Measurements from ENCODE around the gene FARS2.

FARS2 gene

DNA sequence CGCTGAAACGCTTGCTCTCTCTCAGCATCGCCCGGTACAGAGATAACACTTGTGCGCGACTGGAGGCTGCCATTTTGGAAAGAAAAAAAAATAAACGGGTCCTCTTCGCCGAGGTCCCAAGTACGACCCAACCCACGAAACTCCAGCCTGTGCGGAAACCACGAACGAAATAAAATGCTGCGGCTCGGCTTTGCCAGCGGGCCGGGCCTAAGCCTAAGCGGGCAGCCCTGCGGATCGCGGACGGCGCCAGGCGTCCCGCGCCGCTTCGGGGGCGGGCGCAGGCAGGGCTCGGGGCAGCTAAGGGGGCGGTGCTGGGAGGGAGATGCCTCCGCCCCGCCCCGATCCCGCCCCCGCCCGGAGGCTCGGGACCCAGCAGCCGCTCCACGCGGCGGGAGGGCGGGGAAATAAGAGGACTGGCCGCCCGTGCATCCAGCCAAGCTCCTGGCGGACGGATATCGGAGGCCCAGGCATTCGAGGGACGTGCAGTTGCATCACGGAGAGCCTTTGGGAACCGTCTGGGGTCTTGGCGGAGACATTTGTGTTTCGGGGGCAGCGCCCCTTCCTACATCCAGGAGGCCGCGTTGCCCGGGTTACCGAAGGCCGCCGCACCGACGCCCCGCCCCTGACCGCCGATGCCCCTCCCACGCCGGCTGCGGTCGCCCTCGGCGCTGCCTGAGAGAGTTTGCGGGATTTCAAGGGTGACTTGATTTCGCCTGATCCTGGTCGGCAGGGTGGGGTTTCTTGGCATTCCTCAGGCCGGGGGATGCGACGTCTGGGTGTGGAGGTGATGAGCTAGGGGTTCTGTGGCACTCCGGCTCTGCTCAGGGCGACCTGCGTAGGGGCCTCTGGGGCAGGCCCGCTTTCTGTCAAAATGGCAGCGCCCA is at the start of gene FARS2, which contains the start of gene LYRM4:
Gene FARS2, plus strand, starts transcription at position 853 of the 884 bp plus-strand sequence.
Gene LYRM4, minus strand, starts transcription at position 290 of the 884 bp plus-strand sequence. Its CDS starts 217 bp downstream, at position 73.
- DNase-seq (ENCODE audit: low read depth): peak; percentile 50

DNA sequence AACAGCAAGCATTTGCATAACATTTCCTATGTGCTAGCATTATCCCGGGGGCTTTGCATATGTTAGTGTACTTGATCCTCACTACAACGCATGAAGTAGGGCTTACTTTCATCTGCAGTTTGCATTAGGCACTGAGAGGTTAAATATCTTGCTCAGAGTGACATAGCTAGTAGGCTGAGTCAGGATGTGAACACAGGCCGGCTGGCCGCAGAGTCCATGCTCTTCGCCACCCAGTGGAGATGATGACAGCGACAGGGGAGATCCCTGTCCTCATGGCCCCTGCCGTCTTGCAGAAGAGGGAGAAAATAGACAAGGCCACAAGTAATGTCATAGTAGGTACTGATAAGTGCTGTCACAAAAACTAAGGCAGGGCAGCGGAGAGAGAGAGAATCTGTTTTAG is 47.5 kb upstream of the FARS2 start:
- DNase-seq (ENCODE audit: low read depth): no peak

DNA sequence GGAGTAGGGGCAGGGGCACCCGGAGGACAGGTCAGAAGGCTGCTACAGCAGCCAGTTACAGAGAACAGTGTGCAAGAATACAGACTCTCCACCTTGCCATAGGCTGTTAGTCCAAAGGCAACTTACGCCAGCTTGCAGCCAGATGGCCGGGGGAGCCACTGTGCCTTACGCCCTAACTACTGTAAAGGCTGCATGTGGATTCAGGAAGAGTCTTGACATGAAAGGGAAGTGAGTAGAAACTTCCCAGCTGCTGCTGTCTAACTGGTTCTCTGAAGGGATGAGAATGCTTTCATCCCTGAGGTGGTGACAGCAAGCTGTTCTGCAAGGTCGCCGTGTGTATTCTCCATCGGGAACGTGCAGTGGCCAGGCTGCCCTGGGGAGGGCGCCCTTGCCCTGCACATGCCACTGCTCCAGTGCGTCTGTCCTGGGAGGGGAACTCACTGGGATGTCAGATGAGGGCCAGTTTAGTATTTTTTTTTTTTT is 46.7 kb upstream of the FARS2 start:
- DNase-seq (ENCODE audit: low read depth): no peak

DNA sequence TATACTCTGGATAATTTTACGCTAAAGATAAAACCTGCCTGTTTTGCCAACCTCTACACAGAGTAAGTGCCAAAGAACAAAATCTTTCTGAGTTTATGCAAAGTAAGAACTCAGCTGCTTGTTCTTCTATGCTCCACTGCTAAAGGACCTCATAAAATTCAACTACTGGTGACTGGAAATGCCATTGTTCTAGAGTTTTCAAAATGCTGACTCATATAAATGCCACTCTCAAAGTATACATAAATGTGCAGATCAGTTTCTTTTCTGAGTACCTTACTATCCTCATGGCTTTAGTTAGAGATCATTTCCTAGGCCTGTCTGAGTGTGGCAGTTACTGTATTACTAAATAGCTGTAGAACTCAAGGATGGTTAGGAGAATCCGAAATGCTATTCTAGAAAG is 46.2 kb upstream of the FARS2 start:
- no peak for DNase-seq (ENCODE audit: low read depth)

DNA sequence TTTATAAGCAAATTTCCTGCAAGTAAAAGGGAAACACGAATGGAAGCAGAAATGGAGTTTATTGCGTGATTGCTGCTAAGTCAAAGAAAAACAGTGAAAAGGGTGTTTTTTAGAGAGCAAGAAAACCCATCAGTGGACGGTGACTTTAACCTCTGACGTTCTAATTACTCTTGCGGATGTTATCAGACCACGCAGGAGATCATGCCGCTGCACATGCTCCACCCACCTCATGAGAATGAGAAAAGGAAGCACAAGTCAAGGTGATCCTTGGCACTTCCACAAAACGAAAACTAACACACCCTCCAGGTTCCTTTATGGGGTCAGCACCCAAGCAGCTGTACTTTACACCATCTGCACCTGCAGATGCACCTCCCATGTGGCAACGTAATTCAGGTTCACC is 45.5 kb upstream of the FARS2 start:
- no peak for DNase-seq (ENCODE audit: low read depth)

DNA sequence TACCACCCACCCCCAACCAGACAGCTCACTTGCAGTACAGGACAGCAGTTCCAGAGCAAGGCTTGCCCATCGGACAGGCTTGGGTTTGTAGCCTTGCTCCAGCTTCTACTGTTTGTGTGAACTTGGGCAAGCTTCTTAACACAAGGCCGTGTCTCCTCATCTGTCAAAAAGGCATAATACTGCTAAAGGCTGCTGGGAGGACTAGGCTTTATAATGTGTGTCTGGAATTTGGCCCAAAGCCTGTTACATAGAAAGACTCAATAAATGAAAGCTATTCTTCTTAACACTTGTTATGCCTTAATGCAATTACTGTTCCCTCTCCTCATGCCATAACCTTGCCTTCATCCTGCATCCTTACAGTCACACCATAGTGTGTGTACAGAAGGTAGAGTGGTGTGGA is 44.0 kb upstream of the FARS2 start:
- DNase-seq (ENCODE audit: low read depth): no peak

DNA sequence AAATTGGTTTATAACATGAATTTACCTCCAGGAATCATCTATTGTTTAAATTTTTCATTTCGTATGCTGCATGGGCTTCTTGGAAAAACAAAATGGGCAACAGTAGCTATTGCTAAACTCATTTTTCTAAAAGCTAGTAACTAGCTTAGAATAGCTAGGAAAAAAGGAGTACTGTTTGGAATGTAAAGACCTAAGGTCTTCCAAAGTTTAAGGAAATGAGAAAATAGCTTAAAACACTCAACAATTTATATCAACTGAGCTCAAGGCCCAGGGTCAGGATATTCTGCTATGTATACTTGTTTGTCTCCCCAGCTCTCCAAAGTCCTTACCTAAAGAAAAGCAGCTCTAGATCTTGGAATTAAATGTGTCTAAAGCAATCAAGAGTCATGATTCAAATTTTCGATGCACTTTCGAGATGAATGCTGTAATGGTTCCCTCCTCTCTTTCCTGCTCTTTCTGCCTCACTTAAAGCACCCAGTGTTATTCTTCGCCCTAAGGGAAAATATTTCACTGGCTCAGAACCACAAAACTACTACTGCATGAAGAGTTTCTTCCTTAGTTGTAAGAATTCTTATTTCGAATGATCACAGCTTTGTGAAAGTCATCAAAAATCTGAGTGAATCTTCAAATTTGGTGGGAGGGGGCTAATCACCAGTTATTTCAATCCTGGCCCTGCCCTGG is 42.2 kb upstream of the FARS2 start:
- no peak for DNase-seq (ENCODE audit: low read depth)

DNA sequence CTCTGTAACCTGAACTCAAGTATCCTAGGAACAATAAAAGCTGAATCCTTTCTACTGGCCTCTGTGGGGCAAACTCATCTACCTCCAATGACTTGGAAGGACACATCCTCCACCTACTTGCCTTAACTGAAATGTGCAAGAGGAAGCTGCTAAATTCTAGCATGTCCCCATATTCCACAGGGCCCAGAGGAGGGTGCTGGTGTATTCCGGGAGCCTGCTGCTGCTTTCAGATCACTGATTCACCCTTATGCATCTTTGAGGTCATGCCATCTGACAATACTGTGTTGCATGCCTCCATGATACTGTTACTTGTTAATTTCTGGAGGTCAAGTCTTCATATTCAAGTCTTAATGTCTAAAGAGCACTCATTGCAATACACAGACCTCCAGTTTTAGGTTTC is 40.9 kb upstream of the FARS2 start:
- no peak for DNase-seq (ENCODE audit: low read depth)

DNA sequence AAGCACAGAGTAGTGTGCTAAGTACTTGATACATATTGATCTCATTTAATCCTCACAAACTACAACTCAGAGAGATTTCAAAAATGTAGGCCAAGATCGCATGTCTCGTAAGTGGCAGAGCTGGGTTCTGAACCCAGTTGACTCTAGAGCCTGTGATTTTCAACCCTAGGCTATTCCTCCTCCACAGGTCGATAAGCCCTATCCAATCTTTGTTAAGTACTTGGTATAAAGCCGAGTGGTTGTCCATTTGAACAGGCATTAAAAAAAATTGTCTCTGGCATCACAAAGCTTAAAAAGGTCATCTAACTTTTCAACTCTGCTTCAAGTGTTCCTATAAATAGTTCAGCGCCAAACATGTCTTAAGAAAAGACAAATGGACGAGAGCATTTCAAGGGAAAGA is 38.0 kb upstream of the FARS2 start:
- no peak for DNase-seq (ENCODE audit: low read depth)

DNA sequence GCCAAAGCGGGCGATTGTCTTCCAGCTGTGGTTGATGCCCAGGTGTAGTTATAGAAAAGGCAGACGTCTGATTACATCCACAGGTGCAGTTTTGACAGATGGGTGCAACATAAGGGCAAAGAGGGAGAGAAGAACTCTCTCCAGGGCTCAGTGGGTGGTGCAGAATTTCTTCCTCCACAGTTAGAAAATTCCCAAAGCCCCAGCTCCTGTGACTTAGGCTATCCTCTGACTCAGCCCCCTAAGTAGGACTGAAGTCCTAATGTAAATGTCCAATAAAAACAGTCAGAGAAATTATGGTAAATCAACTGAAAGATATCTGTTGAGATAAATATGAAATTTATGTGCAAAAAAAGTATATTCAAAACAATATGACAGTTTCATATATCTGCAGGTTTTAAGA is 32.0 kb upstream of the FARS2 start:
- DNase-seq (ENCODE audit: low read depth): no peak

DNA sequence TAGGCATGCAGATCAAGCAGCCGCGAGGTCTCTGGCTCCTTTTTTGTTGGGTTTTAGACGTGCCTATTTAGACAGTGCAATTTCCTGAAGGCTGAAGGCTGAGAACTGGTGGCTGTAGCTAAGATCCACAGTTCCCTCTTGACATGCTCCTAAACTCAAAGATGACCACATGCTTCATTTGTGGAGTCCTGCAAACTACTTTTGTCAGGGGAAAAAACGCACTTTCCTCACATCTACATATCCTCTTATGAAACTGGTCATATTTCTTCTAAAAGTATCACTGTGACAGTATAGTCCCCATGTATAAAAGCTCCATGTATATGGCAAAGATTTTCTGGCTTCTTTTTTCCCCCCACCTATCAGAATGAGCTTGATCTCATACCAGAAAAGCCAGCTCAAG is 31.2 kb upstream of the FARS2 start:
- no peak for DNase-seq (ENCODE audit: low read depth)

DNA sequence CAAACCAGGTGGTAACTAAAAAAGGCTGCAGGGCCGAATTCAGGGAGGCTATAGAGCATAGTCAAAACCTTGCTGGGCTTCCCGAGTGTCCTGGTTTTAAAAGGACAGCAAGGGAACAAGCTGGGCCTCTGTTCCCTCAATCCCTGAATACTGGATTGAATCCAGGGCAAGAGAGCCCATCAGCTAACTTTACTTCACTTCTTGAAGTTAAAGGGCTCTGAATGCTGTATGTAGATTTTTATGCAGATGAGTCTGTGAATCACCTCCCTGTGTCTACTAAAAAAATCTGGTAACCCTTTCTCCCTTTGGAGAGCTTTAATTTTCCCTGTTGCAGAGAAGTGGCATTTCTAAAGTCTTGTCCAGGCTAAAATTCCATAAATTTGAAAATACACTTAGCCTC is 30.0 kb upstream of the FARS2 start:
- no peak for DNase-seq (ENCODE audit: low read depth)

DNA sequence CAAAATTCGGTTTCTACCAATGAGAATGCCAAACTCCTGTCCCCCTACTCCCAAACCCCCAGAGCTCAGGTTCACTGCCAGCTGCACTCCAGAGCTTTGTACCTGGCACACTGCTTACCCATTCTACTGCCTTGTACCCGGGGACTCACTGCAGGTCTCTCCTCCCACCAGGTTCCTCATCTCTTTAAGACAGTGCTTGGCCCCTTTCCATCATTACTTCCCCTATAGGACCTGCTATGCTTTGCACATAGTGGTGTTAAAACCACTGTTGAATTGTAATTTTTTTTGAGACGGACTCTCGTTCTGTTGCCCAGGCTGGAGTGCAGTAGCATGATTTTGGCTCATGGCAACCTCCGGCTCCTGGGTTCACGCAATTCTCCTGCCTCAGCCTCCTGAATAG is 26.4 kb upstream of the FARS2 start:
- no peak for DNase-seq (ENCODE audit: low read depth)

DNA sequence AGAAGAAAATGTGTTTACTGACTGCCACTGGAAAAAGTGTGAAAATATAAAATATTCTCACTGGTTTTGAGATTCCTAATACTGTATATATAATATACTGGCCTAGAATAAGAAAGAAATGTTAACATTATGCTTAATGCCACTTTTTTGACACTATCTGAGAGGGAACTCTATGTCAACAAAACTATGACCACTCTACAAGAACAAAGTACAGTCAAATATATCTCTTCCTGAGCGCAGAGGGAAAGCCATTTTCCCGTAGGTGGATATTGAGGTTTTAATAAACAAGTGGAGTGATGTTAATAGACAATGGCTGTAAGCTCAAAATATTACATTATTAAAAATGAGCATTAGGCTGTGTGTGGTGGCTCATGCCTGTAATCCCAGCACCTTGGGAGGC is 25.5 kb upstream of the FARS2 start:
- DNase-seq (ENCODE audit: low read depth): no peak

DNA sequence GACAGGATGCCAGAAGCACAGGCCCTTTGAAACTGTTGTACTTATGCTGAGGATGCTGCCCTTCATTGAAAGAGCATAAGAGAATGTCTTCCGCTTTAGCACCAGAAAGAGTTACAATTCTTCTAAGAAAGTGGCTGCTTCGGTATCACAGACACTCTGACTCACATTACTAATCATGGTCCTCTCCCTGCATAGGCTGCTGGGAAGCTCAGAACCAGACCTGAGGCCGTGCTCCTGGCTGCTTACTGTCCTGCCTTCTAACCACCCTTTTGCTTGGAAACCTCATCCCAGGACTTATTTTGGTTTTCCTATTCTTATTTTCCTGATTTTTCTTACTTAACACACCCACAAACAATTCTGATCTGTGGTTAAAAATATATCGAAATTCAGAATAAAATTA is 23.5 kb upstream of the FARS2 start:
- DNase-seq (ENCODE audit: low read depth): no peak

DNA sequence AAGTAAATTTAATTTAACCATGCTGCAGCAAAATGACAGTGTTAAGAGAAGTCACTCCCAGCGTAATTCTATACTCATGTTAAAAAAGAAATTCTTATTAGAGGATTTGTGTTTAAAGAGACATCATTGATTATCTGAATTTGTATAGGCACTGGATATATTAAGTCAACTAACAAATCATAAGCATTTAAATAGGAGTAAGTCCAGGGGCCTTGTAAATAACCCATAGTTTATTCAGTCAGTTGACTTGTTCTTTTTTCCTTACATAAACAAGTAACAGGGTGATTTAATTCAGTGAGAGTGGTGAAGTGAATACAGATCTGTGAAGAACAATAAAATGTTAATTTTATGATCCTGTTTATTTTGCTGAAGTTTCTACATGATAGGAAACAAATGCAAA is 23.0 kb upstream of the FARS2 start:
- DNase-seq (ENCODE audit: low read depth): no peak

DNA sequence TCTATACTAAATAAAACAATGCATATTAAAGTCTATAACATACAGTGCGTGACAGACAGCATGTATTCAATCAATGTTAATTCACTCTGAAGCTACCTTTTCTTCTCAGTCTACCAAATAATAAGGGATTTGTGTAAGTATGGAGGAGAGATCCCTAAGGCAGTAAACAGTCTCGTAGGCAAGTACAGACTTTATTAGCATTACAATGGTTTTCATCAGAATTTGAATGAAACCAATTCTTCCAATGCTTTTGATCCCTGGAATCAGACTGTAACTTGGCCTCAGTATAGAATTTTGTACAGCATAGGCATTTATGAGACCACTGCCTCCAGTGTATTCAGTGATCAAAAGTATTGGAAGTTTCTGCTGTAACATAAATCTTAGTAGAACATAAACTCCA is 20.1 kb upstream of the FARS2 start:
- no peak for DNase-seq (ENCODE audit: low read depth)

DNA sequence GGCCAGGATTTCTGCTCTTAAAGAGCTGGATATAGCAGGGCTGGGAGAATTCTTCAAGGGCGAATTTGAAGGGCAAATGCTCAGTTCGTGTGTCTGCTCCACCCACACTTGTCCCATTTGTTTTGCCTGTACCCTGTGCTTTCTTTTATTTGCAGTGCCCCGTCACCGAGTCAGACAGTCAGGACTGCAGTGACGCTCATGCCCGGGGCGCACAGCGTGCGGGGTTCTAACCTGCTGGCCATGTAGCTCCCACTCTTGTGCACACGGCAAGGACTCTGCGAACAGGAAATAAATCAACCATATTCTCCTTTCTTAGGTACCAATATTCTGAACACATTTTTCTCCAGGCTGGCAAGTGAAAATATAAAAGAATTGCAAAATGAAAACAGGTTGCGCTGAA is 18.2 kb upstream of the FARS2 start:
- DNase-seq (ENCODE audit: low read depth): no peak

DNA sequence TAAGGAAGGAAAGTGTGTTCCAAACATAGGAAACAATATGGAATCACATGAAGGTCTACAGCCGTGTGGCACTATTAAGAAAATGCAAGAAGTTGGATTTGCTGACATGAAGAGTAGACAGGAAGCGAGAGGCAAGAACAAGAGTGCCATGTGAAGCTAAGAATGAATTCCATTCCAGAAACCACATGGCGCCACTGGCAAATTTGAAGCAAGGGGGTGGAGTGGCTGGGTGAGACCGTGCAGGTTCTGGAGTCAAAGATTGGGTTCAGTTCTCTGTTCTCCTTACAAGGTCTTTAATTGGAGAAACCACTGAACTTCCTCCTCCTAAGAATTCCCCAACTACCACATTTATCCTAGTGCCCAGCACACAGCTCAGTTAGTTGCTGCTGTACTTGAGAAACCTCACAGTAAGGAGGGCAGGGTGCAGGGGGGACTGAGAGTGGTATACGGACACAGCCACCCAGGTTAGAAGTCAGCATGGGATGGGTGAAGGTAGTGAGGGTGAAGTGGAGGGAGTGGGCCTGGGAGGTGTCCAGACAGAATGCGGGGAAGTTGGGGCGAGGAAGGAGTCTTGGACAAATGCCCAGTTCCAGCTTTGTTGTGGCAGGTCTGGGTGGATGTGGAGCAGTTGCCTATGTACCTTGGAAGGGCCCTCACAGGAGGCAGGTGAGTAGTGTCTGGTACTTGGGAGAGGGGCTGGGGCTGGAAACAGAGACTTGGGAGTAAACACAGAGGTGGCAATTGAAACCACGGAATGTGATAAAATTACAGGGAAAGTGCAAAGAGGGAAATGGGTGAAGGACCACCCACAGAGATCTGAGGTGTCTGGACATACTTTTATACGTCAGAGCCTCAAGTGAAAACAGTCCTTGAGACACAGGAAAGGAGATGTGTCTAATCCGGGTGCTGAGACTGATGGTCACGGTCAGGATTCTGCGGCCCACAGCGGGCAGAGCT is 14.9 kb upstream of the FARS2 start:
- DNase-seq (ENCODE audit: low read depth): no peak

DNA sequence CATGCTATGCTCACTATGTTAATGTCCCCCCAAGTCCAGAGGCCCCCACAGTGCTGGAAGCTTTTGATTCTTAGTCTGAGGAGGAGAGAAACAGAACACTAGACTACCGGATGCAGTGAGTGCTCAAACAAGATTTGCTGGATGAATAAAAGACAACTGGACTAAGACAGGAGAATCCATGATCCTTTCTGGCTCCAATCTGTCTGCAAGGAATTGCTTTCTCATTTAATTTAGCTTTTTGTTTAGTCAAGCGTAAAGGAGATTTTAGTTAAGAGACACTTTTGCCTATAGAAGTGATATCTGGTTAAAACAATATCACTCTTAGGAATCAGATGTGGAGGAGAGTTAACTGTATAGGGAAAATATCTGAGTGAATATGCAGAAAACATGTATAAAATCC is 14.1 kb upstream of the FARS2 start:
- no peak for DNase-seq (ENCODE audit: low read depth)

DNA sequence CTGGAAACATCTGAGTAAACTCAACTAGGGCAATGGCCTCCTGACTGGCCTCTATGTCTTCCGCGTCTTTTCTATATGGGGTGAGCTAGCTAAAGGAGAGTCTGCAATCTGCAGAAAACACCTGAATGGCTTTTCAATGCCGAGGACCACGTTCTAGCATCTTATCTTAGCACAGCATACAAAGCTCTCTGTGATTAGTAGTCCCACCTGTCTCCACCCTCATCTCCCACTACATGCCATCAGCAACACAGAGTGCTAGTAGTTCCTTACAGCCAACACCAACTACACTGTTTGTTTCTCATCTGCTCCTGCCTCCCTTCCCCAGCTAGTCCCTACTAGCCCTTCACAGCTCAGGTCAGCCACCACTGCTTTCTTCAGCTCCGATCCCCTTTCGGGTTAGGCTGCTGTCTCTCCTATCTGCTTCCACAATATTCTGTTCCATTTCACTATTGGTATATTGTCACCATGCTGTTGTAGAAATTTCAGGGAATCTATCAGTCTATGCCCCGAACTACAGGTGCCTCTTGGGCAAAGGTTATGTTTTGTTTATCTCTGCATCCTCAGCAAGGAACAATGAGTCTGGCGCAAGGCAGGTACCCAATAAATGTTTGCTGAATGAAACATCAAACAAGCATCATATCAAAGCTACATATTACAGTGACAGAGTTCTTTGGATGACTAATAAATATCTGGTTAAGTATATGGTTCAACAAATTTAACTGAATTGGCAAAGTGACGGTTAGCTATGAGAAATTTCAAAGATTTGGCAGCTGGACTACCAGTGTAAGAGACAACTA is 12.8 kb upstream of the FARS2 start:
- no peak for DNase-seq (ENCODE audit: low read depth)
